ENCODE data around the gene TET1.

DNA sequence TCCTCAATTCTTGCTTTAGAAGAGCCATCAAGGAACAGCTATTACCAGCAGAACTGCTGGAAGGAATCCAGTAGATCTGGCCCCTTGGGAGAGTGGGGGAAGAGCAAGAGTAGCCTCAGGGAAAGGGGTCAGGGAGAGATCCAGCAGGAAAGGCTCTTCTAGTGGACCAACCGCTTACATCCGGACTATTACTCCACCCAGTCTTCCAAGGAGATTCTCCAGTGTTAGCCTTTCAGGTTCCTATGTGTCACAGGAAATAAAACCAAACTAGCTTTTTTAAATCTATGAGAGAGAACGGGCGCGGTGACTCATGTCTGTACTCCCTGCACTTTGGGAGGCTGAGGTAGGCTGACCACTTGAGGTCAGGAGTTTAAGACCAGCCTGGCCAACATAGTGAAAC, 34.3 kb downstream of the TET1 start:
- TF ChIP-seq POLR2A (IDR thresholded peaks at IDR 0.05; ENCODE audit: extremely low read depth, insufficient read length): no peak
- TF ChIP-seq, protein P1, sequence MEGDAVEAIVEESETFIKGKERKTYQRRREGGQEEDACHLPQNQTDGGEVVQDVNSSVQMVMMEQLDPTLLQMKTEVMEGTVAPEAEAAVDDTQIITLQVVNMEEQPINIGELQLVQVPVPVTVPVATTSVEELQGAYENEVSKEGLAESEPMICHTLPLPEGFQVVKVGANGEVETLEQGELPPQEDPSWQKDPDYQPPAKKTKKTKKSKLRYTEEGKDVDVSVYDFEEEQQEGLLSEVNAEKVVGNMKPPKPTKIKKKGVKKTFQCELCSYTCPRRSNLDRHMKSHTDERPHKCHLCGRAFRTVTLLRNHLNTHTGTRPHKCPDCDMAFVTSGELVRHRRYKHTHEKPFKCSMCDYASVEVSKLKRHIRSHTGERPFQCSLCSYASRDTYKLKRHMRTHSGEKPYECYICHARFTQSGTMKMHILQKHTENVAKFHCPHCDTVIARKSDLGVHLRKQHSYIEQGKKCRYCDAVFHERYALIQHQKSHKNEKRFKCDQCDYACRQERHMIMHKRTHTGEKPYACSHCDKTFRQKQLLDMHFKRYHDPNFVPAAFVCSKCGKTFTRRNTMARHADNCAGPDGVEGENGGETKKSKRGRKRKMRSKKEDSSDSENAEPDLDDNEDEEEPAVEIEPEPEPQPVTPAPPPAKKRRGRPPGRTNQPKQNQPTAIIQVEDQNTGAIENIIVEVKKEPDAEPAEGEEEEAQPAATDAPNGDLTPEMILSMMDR (IDR thresholded peaks at IDR 0.05; ENCODE audit: low read depth, low read length): no peak
- TF ChIP-seq, protein P2, sequence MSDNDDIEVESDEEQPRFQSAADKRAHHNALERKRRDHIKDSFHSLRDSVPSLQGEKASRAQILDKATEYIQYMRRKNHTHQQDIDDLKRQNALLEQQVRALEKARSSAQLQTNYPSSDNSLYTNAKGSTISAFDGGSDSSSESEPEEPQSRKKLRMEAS (IDR thresholded peaks at IDR 0.05; ENCODE audit: low read depth, low read length): no peak
- no peak for TF ChIP-seq MYC (IDR thresholded peaks at IDR 0.05; ENCODE audit: low read depth, low read length)

Data from NB4 (cell line).